ENCODE data around the gene LPAR2. TPM values are rescaled to one million over a fixed set of nuclear protein-coding genes. Genes with fewer than 3 reads are reported as not detected.
A peak's percentile ranks its signal among the peaks of the same experiment; 100 is the strongest.
"Not testable (repeated sequence)": the region's sequence is repeated elsewhere in the genome, so short reads cannot be mapped to it uniquely, and the experiment has no call there.

The LPAR2 gene
- polyA plus RNA-seq, 4 donors: 8.0 to 21.6 (median 11.9) TPM

GRCh38 chr19:19619849-19620210 lies 8.2 kb downstream of the LPAR2 start:
- no peak for FAIRE-seq
- 65 to 68% (median 67%) methylated on average over 7 of the region's 7 CpGs for WGBS, 3 donors
- no peak for DNase-seq
- Histone ChIP-seq H3K27me3 (ENCODE audit: control insufficient read depth in 3 of 3, insufficient read depth in 3 of 3, low read length in 3 of 3) (peaks cover 0 to 13% (median 0%) of the 10 kb centered on the region in 3 donors), H3K36me3 (ENCODE audit: control insufficient read depth in 3 of 3, insufficient read depth in 2 of 3, low read depth in 1 of 3, low read length in 3 of 3) (peaks cover 0 to 7% (median 0%) of the 10 kb centered on the region in 3 donors), H3K4me3 (ENCODE audit: low read depth in 1 of 3, low read length in 3 of 3) (no peak overlapping the region), H3K9me3 (ENCODE audit: control insufficient read depth in 2 of 2, insufficient read depth in 1 of 2, low read depth in 1 of 2, low read length in 1 of 2) (no peaks in the 10 kb centered on the region), H3K4me1 (ENCODE audit: control insufficient read depth in 3 of 3, insufficient read depth in 2 of 3, low read depth in 1 of 3, low read length in 2 of 3) (peaks cover 0 to 11% (median 2%) of the 10 kb centered on the region in 3 donors), H3K27ac (ENCODE audit: low read depth in 1 of 3, low read length in 2 of 3) (no peak overlapping the region)

DNA sequence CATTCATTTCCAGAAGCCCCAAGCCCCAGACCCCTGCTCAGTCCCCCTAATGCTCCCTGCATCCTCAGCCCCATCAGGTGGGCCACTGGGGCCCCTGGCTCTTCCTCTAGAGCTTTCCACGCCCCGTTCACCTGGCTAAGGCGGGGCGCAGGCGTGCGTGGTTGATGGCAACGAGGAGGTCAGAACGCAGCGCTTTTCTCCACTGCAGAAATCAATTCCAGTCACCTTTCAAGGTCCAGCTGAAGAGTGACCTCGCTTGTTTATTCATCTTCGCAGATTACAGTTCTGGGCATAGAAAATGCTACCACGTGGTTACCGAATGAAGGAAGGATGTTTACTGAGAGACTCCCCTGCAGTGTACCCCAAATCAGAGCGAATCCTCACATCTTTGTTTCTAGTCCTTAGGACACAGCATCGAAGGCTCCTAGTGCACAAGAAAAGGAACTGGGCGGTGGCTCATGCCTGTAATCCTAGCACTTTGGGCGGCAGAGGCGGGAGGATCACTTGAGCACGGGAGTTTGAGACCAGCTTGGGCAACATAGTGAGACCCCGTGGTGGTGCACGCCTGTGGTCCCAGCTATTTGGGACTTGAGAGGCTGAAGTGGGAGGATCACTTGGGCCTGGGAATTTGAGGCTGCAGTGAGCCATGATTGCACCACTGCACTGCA lies 8.7 kb downstream of the LPAR2 start:
- DNase-seq (no peak), FAIRE-seq (no peak)
- Histone ChIP-seq H3K9me3 (ENCODE audit: control insufficient read depth in 2 of 2, insufficient read depth in 1 of 2, low read depth in 1 of 2, low read length in 1 of 2) (no peaks in the 10 kb centered on the region), H3K4me3 (ENCODE audit: low read depth in 1 of 3, low read length in 3 of 3) (peak overlapping the region in 2 of 3 donors; percentile 16 to 25), H3K27ac (ENCODE audit: low read depth in 1 of 3, low read length in 2 of 3) (no peak overlapping the region), H3K36me3 (ENCODE audit: control insufficient read depth in 3 of 3, insufficient read depth in 2 of 3, low read depth in 1 of 3, low read length in 3 of 3) (peaks cover 0 to 4% (median 0%) of the 10 kb centered on the region in 3 donors), H3K4me1 (ENCODE audit: control insufficient read depth in 3 of 3, insufficient read depth in 2 of 3, low read depth in 1 of 3, low read length in 2 of 3) (peaks cover 0 to 11% (median 2%) of the 10 kb centered on the region in 3 donors), H3K27me3 (ENCODE audit: control insufficient read depth in 3 of 3, insufficient read depth in 3 of 3, low read length in 3 of 3) (peaks cover 0 to 13% (median 0%) of the 10 kb centered on the region in 3 donors)
- WGBS, 3 donors: 37 to 50% (median 47%) methylated on average over 21 of the region's 21 CpGs

- no peaks in the 10 kb centered on the region for H3K9me3 ChIP-seq (ENCODE audit: control insufficient read depth in 2 of 2, insufficient read depth in 1 of 2, low read depth in 1 of 2, low read length in 1 of 2)
- H3K4me3 ChIP-seq (ENCODE audit: low read depth in 1 of 3, low read length in 3 of 3): peak within 1 kb of the TSS; percentile 42 to 54 (median 45)
- H3K4me1 ChIP-seq (ENCODE audit: control insufficient read depth in 3 of 3, insufficient read depth in 2 of 3, low read depth in 1 of 3, low read length in 2 of 3): peaks cover 0 to 11% (median 2%) of the 10 kb centered on the region in 3 donors
- 5 to 11% (median 10%) methylated on average over 50 to 80 of the region's 80 CpGs for WGBS, 3 donors
- H3K36me3 ChIP-seq (ENCODE audit: control insufficient read depth in 3 of 3, insufficient read depth in 2 of 3, low read depth in 1 of 3, low read length in 3 of 3): no peaks in the 10 kb centered on the region
- H3K27ac ChIP-seq (ENCODE audit: low read depth in 1 of 3, low read length in 2 of 3): peak within 1 kb of the TSS in 1 of 3 donors; percentile 36
- DNase-seq (peak; percentile 91 to 93), FAIRE-seq (no peak)
- peaks cover 0 to 13% (median 0%) of the 10 kb centered on the region in 3 donors for H3K27me3 ChIP-seq (ENCODE audit: control insufficient read depth in 3 of 3, insufficient read depth in 3 of 3, low read length in 3 of 3)
These were observed 9.6 kb downstream of the LPAR2 start, which contains the start of gene PBX4 for GRCh38 chr19:19618219-19619051. PBX4 (minus strand) TSS chr19:19618687; CDS start chr19:19618629, 58 bp downstream.

DNA sequence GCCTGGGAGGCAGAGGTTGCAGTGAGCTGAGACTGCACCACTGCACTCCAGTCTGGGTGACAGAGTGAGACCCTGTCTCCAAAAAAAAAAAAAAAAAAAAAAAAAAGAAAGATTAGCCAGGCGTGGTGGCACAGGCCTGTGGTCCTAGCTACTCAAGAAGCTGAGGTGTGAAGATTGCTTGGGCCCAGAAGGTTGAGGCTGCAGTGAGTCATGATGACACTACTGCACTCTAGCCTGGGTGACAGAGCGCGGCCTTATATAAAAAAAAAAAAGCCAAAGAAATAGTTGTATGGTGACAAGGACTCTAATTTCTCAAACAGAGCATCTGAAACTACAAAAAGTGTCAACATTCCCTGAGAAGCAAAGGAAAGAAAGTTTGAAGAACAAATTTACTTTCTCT lies 12.9 kb downstream of the LPAR2 start:
- H3K36me3 ChIP-seq (ENCODE audit: control insufficient read depth in 3 of 3, insufficient read depth in 2 of 3, low read depth in 1 of 3, low read length in 3 of 3): no peaks in the 10 kb centered on the region
- peaks cover 0 to 15% (median 0%) of the 10 kb centered on the region in 3 donors for H3K27me3 ChIP-seq (ENCODE audit: control insufficient read depth in 3 of 3, insufficient read depth in 3 of 3, low read length in 3 of 3)
- no peak for DNase-seq
- no peaks in the 10 kb centered on the region for H3K9me3 ChIP-seq (ENCODE audit: control insufficient read depth in 2 of 2, insufficient read depth in 1 of 2, low read depth in 1 of 2, low read length in 1 of 2)
- no peak for FAIRE-seq
- WGBS, 3 donors: 76 to 89% (median 88%) methylated on average over 3 of the region's 3 CpGs
- H3K27ac ChIP-seq (ENCODE audit: low read depth in 1 of 3, low read length in 2 of 3): no peak overlapping the region
- peaks cover 0 to 11% (median 2%) of the 10 kb centered on the region in 3 donors for H3K4me1 ChIP-seq (ENCODE audit: control insufficient read depth in 3 of 3, insufficient read depth in 2 of 3, low read depth in 1 of 3, low read length in 2 of 3)
- no peak overlapping the region for H3K4me3 ChIP-seq (ENCODE audit: low read depth in 1 of 3, low read length in 3 of 3)

GRCh38 chr19:19613506-19613905 lies 14.5 kb downstream of the LPAR2 start:
- WGBS, 3 donors: 54 to 66% (median 59%) methylated on average over 4 of the region's 4 CpGs
- no peaks in the 10 kb centered on the region for H3K36me3 ChIP-seq (ENCODE audit: control insufficient read depth in 3 of 3, insufficient read depth in 2 of 3, low read depth in 1 of 3, low read length in 3 of 3)
- peaks cover 0 to 15% (median 0%) of the 10 kb centered on the region in 3 donors for H3K27me3 ChIP-seq (ENCODE audit: control insufficient read depth in 3 of 3, insufficient read depth in 3 of 3, low read length in 3 of 3)
- no peaks in the 10 kb centered on the region for H3K9me3 ChIP-seq (ENCODE audit: control insufficient read depth in 2 of 2, insufficient read depth in 1 of 2, low read depth in 1 of 2, low read length in 1 of 2)
- H3K4me3 ChIP-seq (ENCODE audit: low read depth in 1 of 3, low read length in 3 of 3): no peak overlapping the region
- H3K4me1 ChIP-seq (ENCODE audit: control insufficient read depth in 3 of 3, insufficient read depth in 2 of 3, low read depth in 1 of 3, low read length in 2 of 3): peaks cover 0 to 4% (median 2%) of the 10 kb centered on the region in 3 donors
- DNase-seq (peak in 1 of 2 donors; percentile 51), FAIRE-seq (no peak)
- no peak overlapping the region for H3K27ac ChIP-seq (ENCODE audit: low read depth in 1 of 3, low read length in 2 of 3)

GRCh38 chr19:19610376-19611202 lies 17.4 kb downstream of the LPAR2 start:
- Histone ChIP-seq H3K27me3 (ENCODE audit: control insufficient read depth in 3 of 3, insufficient read depth in 3 of 3, low read length in 3 of 3) (peaks cover 0 to 2% (median 0%) of the 10 kb centered on the region in 3 donors), H3K27ac (ENCODE audit: low read depth in 1 of 3, low read length in 2 of 3) (no peak overlapping the region), H3K36me3 (ENCODE audit: control insufficient read depth in 3 of 3, insufficient read depth in 2 of 3, low read depth in 1 of 3, low read length in 3 of 3) (no peaks in the 10 kb centered on the region), H3K9me3 (ENCODE audit: control insufficient read depth in 2 of 2, insufficient read depth in 1 of 2, low read depth in 1 of 2, low read length in 1 of 2) (no peaks in the 10 kb centered on the region), H3K4me3 (ENCODE audit: low read depth in 1 of 3, low read length in 3 of 3) (no peak overlapping the region), H3K4me1 (ENCODE audit: control insufficient read depth in 3 of 3, insufficient read depth in 2 of 3, low read depth in 1 of 3, low read length in 2 of 3) (peaks cover 0 to 5% (median 0%) of the 10 kb centered on the region in 3 donors)
- DNase-seq (no peak), FAIRE-seq (no peak)
- whole genome bisulfite sequencing, 3 donors: 87 to 90% (median 88%) methylated on average over 10 of the region's 10 CpGs

- FAIRE-seq; H3K36me3 ChIP-seq (ENCODE audit: control insufficient read depth in 3 of 3, insufficient read depth in 2 of 3, low read depth in 1 of 3, low read length in 3 of 3); H3K9me3 ChIP-seq (ENCODE audit: control insufficient read depth in 2 of 2, insufficient read depth in 1 of 2, low read depth in 1 of 2, low read length in 1 of 2); DNase-seq; H3K4me3 ChIP-seq (ENCODE audit: low read depth in 1 of 3, low read length in 3 of 3); H3K4me1 ChIP-seq (ENCODE audit: control insufficient read depth in 3 of 3, insufficient read depth in 2 of 3, low read depth in 1 of 3, low read length in 2 of 3); H3K27me3 ChIP-seq (ENCODE audit: control insufficient read depth in 3 of 3, insufficient read depth in 3 of 3, low read length in 3 of 3): not testable (repeated sequence)
- H3K27ac ChIP-seq (ENCODE audit: low read depth in 1 of 3, low read length in 2 of 3): peak overlapping the region; percentile 39 to 94 (median 93)
- WGBS, 3 donors: 64 to 88% (median 77%) methylated on average over 8 of the region's 8 CpGs
These were observed 21.3 kb downstream of the LPAR2 start for GRCh38 chr19:19606686-19607085.

DNA sequence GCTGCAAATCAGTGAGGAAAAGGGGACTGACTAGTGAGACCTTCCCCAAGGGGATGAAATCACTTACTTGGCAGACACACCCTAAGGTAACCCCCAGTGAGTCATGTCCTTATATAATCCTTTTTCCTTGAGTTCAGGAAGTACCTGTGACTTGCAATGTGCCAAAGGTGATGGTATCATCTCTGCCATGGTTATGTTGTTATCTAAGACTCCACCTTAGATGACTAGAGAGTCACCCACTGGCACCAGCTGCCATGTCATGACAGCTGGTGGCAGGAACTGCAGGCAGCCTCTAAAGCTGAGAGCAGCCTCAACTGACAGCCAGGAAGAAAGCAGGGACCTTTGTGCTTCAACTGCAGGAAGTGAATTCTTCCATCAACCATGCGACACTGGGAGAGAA lies 22.0 kb downstream of the LPAR2 start:
- Histone ChIP-seq H3K27ac (ENCODE audit: low read depth in 1 of 3, low read length in 2 of 3) (peak overlapping the region; percentile 39 to 94 (median 93)), H3K36me3 (ENCODE audit: control insufficient read depth in 3 of 3, insufficient read depth in 2 of 3, low read depth in 1 of 3, low read length in 3 of 3) (no peaks in the 10 kb centered on the region), H3K9me3 (ENCODE audit: control insufficient read depth in 2 of 2, insufficient read depth in 1 of 2, low read depth in 1 of 2, low read length in 1 of 2) (no peaks in the 10 kb centered on the region), H3K4me3 (ENCODE audit: low read depth in 1 of 3, low read length in 3 of 3) (no peak overlapping the region), H3K4me1 (ENCODE audit: control insufficient read depth in 3 of 3, insufficient read depth in 2 of 3, low read depth in 1 of 3, low read length in 2 of 3) (peaks cover 0 to 5% (median 3%) of the 10 kb centered on the region in 3 donors), H3K27me3 (ENCODE audit: control insufficient read depth in 3 of 3, insufficient read depth in 3 of 3, low read length in 3 of 3) (no peaks in the 10 kb centered on the region)
- no peak for FAIRE-seq
- DNase-seq: peak; percentile 74 to 96
- WGBS, 3 donors: 0 to 43% (median 40%) methylated on average over 1 of the region's 1 CpG
